NCI-H2171 treated with DMSO at 0.1 percent for 48 hours (cell line): ENCODE results near the gene PYGO1.
"Not testable (repeated sequence)": the region's sequence is repeated elsewhere in the genome, so short reads cannot be mapped to it uniquely, and the experiment has no call there.

Experiments used
- DNase-seq: peaks from one replicate; lab custom pipeline; 2025; lab: John Stamatoyannopoulos, UW

PYGO1 gene

GRCh38 chr15:55588070-55588814 is at the start of gene PYGO1:
Gene PYGO1, minus strand, starts transcription at chr15:55588345. Its CDS starts 462 bp downstream, at chr15:55587883.
- DNase-seq, result peak; percentile 65

- DNase-seq, result no peak
Measured at GRCh38 chr15:55637086-55637485, 48.9 kb upstream of the PYGO1 start.

DNA sequence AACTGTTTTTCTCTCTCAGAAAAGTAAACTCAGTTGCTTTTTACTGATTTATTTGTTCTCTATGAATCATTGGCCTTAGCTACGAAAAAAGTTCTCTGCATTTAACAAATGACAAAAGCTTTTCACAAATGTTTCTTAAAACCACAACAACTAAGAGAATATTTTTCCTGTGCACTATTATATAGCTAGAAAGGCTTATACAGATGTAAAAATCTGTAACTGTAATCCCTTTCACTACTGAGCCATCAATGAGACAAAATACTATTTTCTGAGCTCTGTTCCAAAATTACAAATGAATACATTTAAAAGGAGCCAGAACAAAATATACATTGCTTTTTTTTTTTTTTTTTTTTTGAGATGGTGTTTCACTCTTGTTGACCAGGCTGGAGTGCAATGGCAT is 45.6 kb upstream of the PYGO1 start:
- DNase-seq, result no peak

GRCh38 chr15:55632434-55632833 is 44.3 kb upstream of the PYGO1 start:
- no peak for DNase-seq

DNA sequence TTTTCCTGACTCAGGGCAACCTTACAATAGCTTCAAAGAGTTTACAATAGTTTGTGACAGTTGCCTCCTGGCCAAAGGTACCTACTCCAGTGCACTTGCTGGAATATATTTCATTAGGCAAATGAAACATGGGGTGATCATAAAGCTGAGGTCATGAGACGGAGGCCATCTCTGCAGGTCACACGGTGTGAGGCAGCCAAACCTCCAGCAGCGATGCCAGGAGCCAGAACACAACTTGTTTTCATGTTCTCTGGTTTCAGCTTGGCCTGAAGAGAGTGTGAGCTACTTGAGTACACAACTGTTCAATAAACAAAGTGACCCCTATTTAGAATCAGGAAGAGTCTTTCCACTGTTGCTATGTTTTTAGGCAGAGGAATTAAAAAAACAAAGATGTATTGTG is 42.7 kb upstream of the PYGO1 start:
- DNase-seq, result no peak

DNA sequence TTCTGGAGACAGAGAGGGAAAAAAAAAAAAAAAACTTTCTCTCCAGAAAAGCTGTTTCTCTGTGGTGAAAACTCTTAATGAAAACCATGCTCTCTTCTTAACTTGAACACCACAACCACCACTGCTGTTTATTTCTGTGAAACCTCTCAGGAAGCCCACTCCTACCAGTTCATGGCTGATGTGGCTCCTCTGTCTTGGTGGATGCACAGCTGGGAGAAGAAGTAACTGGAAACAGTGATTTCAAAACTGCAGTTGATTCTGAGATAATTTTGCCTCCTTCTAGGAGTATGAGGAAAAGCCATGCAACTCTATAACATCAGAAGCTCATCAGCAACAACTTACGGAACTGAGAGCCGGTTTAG is 40.2 kb upstream of the PYGO1 start:
- no peak for DNase-seq

- no peak for DNase-seq
Measured at GRCh38 chr15:55627730-55628368, 39.7 kb upstream of the PYGO1 start.

- DNase-seq, result peak; percentile 9
Measured at GRCh38 chr15:55619783-55620182, 31.6 kb upstream of the PYGO1 start.

GRCh38 chr15:55618387-55618786 is 30.2 kb upstream of the PYGO1 start:
- no peak for DNase-seq

GRCh38 chr15:55615445-55615844 is 27.3 kb upstream of the PYGO1 start:
- no peak for DNase-seq

DNA sequence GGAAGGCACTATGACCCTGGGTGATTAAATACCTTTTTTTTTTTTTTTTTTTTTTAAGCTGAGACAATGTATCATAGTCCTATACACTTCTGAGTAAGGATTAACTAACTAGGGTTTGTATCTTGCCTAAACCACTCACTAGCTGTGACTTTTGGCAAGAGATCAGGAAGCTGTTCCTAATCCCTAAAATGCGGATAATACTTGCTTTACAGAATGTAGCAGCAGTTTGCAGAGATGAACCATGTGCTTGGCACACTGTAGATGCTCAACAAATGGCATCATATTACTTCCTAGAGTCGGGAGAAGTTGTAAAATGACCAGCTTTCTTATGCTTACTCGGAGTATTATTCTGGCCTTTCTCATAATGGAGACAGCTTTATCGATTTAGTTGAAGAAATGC is 25.6 kb upstream of the PYGO1 start:
- no peak for DNase-seq

DNA sequence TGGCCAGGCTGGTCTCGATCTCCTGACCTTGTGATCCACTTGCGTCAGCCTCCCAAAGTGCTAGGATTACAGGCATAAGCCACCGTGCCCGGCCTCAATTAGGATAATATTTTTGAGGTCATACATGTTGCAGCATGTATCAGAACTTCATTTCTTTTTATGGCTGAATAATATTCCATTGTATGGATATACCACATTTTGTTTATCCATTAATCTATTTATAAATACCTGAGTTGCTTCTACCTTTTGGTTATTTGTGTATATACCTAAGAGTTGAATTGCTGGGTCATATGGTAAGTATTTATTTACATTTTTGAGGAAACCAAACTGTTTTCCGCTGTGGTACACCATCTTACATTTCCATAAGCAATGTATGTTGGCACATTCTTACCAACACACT is 18.1 kb upstream of the PYGO1 start:
- DNase-seq, result no peak

- DNase-seq, result no peak
Measured at GRCh38 chr15:55601374-55601773, 13.2 kb upstream of the PYGO1 start.

DNA sequence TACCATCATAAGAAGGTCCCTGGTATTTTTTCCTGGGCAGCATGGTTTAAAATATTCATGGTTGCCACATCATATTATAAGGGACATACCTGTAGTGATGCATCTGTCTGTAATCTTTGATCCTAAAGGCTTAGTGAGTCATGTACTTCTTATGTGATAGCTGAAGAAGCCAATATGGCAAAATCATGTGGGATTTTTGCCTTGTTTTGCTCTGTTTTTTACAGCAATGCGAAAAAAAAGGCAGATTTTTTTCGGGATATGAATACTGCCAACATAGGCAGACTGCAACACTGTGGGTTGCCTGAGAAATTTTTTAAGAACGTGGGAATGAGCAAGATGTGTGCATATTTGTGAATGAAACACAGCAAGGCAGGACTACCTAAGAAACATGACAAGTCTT is 11.3 kb upstream of the PYGO1 start:
- no peak for DNase-seq

DNA sequence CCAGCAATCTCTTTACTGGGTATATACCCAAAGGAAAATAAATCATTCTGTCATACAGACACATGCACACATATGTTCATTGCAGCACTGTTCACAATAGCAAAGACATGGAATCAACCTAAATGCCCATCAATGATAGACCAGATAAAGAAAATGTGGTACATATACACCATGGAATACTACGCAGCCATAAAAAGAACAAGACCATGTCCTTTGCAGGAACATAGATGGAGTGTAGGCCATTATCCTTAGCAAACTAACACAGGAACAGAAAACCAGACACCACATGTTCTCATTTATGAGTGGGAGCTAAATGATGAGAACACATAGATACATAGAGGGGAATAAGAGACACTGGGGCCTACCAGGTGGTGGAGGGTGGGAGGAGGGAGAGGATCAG is 4.9 kb upstream of the PYGO1 start:
- not testable (repeated sequence) for DNase-seq

GRCh38 chr15:55590788-55591187 is 2.6 kb upstream of the PYGO1 start:
- DNase-seq, result no peak

DNA sequence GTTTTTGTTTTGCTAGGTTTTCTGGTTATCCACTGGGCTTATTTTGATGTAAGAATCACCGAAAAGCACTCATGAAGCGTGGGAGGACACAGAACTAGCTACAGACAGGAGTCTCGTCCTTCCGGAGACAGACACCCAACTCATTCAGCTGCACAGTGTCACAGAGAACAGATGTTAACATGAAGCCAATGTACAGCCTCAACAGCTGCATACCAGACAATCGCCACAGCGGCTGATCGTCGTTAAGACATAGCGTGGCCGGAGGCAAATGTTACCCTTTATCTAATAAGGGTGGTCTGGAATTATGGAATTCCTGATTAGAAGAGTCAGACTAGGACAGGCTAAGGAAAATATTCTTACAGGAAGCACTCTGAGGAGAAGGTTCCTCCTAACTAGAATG is 1.1 kb upstream of the PYGO1 start:
- DNase-seq, result no peak

GRCh38 chr15:55588815-55589115 is 620 bp upstream of the PYGO1 start:
- DNase-seq, result no peak

DNA sequence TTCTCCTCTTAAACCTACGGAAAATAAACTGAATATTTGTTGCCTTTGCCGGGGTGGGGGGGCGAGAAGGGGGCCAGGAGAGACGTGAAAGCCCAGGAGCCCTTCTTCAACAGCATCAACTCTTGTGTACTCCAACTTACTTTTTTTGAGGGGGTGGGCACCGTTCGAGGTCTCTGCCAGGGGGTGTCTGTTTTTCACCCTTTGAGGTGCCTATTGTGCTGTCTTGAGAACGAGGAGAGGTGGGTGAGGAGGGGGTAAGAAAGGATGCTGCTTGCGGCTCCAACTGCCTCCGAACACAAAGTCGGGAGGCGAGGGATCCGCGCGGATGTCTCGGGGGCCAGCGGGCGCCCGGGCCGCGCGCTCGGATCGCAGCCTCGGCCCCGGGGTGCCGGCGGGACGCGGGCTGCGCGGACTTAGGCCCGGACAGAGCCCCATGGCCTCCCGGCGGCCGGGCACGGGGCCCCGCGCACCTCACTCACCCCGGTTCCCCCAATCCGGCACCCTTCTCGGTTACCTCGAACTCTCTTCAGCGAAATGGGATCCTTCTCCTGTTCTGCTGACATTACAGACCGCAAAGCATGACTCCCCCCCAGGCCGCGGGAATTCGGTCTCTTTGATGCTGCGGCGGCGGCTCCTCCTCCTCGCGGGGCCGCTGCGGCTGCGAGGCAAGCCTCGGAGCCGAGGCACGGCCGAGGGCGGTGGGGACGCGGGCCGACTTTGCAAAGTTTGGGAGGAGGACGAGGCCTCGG is 650 bp downstream of the PYGO1 start:
- DNase-seq, result peak; percentile 54

DNA sequence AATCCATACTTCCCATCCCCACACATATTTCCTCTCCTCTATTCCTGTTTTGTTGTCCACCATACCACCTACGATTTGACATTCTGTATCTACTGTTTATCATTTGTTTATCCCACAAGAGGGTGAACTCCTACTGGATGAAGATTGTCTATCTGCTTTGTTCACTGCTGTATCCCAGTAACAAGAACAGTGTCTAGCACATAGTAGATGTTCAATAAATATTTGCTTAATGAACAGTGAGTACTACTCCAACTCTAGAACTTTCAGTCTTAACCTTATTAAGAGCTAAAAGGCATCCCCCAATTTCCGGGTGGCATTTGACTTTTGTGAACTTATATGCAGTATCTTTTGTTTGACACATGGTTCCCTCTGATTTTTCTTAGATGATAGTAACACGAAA is 1.3 kb downstream of the PYGO1 start:
- DNase-seq, result peak; percentile 13

DNA sequence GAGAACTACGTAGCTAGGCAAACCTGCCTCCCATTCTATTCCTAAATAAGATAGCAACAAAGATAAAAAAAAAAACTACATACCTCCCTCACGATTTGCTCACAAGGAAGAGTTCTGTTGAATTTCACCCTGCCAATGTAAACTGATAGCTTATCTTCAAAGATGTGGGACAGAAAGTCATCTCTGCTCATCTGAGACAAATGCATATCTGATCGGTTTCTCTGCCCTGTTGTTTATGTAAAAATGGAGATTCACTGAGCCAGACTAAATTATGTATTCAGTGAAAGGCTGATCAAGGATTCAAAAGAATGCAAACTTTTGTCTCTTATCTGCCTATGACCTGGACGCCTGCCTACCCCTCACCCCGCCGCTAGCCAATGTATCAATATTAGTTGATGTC is 11.2 kb downstream of the PYGO1 start:
- DNase-seq, result no peak

- no peak for DNase-seq
Measured at GRCh38 chr15:55574096-55574495, 14.0 kb downstream of the PYGO1 start.

DNA sequence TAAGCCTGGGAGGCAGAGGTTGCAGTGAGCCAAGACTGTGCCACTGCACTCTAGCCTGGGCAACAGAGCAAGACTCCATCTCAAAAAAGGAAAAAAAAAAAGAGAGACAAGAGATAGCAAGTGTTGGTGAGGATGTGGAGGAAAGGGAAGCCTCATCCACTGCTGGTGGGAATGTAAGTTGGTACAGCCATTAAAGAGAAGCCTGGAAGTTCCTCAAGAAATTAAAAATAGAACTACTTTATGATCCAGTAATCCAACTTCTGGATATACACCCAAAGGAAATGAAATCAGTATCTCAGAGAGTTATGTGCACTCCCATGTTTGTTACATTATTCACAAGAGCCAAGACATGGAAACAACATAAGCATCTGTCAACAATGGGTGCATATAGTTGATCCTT is 14.9 kb downstream of the PYGO1 start:
- no peak for DNase-seq
